ENCODE results near the gene ELK4.

The ELK4 gene

GRCh38 chr1:205580140-205580922 lies 51.5 kb downstream of the ELK4 start:
- peaks cover 13% of the 10 kb centered on the region for H3K27me3 ChIP-seq (ENCODE audit: insufficient read depth, poor library complexity, severe bottlenecking)

DNA sequence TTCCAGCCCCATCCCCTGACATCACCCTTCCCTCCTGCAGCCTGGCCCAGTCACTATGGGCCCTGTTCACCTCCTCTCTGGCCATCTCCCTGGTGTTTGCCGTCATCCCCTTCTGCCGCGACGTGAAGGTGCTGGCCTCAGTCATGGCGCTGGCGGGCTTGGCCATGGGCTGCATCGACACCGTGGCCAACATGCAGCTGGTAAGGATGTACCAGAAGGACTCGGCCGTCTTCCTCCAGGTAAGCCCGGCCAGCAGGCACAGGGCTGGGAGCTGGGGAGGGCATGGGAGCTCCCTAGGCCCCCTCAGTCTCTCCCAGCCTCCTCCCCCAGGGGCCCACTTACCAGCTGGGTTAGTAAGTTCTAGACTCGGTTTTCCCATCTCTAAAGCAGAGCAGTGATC lies 52.1 kb downstream of the ELK4 start:
- no peak for DNase-seq (ENCODE audit: low read depth in 1 of 2, low spot score in 1 of 2)
- H3K27ac ChIP-seq (replicated peaks), result no peak overlapping the region
- H3K27me3 ChIP-seq (ENCODE audit: insufficient read depth, poor library complexity, severe bottlenecking), result peaks cover 13% of the 10 kb centered on the region
- no peak for TF ChIP-seq POLR2AphosphoS5 (IDR thresholded peaks at IDR 0.05; ENCODE audit: low read depth)
- no peak for TF ChIP-seq GABPA (IDR thresholded peaks at IDR 0.05; ENCODE audit: low read depth)
- no peak for TF ChIP-seq SPI1 (IDR thresholded peaks at IDR 0.05; ENCODE audit: borderline replicate concordance, low read depth)
- TF ChIP-seq, protein P1, sequence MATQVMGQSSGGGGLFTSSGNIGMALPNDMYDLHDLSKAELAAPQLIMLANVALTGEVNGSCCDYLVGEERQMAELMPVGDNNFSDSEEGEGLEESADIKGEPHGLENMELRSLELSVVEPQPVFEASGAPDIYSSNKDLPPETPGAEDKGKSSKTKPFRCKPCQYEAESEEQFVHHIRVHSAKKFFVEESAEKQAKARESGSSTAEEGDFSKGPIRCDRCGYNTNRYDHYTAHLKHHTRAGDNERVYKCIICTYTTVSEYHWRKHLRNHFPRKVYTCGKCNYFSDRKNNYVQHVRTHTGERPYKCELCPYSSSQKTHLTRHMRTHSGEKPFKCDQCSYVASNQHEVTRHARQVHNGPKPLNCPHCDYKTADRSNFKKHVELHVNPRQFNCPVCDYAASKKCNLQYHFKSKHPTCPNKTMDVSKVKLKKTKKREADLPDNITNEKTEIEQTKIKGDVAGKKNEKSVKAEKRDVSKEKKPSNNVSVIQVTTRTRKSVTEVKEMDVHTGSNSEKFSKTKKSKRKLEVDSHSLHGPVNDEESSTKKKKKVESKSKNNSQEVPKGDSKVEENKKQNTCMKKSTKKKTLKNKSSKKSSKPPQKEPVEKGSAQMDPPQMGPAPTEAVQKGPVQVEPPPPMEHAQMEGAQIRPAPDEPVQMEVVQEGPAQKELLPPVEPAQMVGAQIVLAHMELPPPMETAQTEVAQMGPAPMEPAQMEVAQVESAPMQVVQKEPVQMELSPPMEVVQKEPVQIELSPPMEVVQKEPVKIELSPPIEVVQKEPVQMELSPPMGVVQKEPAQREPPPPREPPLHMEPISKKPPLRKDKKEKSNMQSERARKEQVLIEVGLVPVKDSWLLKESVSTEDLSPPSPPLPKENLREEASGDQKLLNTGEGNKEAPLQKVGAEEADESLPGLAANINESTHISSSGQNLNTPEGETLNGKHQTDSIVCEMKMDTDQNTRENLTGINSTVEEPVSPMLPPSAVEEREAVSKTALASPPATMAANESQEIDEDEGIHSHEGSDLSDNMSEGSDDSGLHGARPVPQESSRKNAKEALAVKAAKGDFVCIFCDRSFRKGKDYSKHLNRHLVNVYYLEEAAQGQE (IDR thresholded peaks at IDR 0.05; ENCODE audit: insufficient replicate concordance, low read depth), result no peak
- TF ChIP-seq, protein P2, sequence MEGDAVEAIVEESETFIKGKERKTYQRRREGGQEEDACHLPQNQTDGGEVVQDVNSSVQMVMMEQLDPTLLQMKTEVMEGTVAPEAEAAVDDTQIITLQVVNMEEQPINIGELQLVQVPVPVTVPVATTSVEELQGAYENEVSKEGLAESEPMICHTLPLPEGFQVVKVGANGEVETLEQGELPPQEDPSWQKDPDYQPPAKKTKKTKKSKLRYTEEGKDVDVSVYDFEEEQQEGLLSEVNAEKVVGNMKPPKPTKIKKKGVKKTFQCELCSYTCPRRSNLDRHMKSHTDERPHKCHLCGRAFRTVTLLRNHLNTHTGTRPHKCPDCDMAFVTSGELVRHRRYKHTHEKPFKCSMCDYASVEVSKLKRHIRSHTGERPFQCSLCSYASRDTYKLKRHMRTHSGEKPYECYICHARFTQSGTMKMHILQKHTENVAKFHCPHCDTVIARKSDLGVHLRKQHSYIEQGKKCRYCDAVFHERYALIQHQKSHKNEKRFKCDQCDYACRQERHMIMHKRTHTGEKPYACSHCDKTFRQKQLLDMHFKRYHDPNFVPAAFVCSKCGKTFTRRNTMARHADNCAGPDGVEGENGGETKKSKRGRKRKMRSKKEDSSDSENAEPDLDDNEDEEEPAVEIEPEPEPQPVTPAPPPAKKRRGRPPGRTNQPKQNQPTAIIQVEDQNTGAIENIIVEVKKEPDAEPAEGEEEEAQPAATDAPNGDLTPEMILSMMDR (IDR thresholded peaks at IDR 0.05; ENCODE audit: insufficient read depth, low read length), result no peak
- H3K4me3 ChIP-seq (replicated peaks; ENCODE audit: insufficient read depth, low read length), result no peak overlapping the region

More at GRCh38 chr1:205580140-205580922, 51.5 kb downstream of the ELK4 start:
- Histone ChIP-seq H3K27ac (replicated peaks) (no peak overlapping the region), H3K4me3 (replicated peaks; ENCODE audit: insufficient read depth, low read length) (no peak overlapping the region)
- no peak for DNase-seq (ENCODE audit: low read depth in 1 of 2, low spot score in 1 of 2)
- TF ChIP-seq, protein P2 (IDR thresholded peaks at IDR 0.05; ENCODE audit: insufficient read depth, low read length), result no peak
- TF ChIP-seq POLR2AphosphoS5 (IDR thresholded peaks at IDR 0.05; ENCODE audit: low read depth) (no peak), SPI1 (IDR thresholded peaks at IDR 0.05; ENCODE audit: borderline replicate concordance, low read depth) (no peak), GABPA (IDR thresholded peaks at IDR 0.05; ENCODE audit: low read depth) (no peak)
- TF ChIP-seq, protein P1 (IDR thresholded peaks at IDR 0.05; ENCODE audit: insufficient replicate concordance, low read depth), result no peak

GRCh38 chr1:205578780-205579571 lies 52.8 kb downstream of the ELK4 start:
- DNase-seq (ENCODE audit: low read depth in 1 of 2, low spot score in 1 of 2), result no peak
- H3K27me3 ChIP-seq (ENCODE audit: insufficient read depth, poor library complexity, severe bottlenecking), result peaks cover 15% of the 10 kb centered on the region
- H3K27ac ChIP-seq (replicated peaks), result no peak overlapping the region
- TF ChIP-seq, protein P1 (IDR thresholded peaks at IDR 0.05; ENCODE audit: insufficient replicate concordance, low read depth), result no peak
- no peak for TF ChIP-seq POLR2AphosphoS5 (IDR thresholded peaks at IDR 0.05; ENCODE audit: low read depth)
- no peak for TF ChIP-seq GABPA (IDR thresholded peaks at IDR 0.05; ENCODE audit: low read depth)
- no peak overlapping the region for H3K4me3 ChIP-seq (replicated peaks; ENCODE audit: insufficient read depth, low read length)

Data from HL-60 (cell line).